HCT116 (cell line): ENCODE measurements around the gene CSN3. TPM values are rescaled to one million over a fixed set of nuclear protein-coding genes. Genes with fewer than 3 reads are reported as not detected.

Source experiments
- ATAC-seq: fragments of 200-7000 bp; cut with Tn5 transposase; 2 replicates; pipeline ENCODE4 v1.9.1; 2020; ENCODE audit warnings: mild to moderate bottlenecking, moderate library complexity
- BruUV-seq: library from RNA; stranded (reverse); fragments of 400-500 nt; replicated peaks from 2 replicates; lab custom pipeline; 2021; lab: Mats Ljungman, UMichigan
- CTCF ChIA-PET: fragments of 300-600 bp; sonication (Branson Sonifier 250); formaldehyde crosslinking; loops from one replicate; lab custom pipeline; 2021; ENCODE audit warnings: antibody characterized with exemption; lab: Charles Lee
- POLR2A ChIA-PET: fragments of 300-600, 350-600 bp; sonication (Branson Sonifier 250); formaldehyde crosslinking; loops from one replicate; lab custom pipeline; 2021; ENCODE audit warnings: antibody characterized with exemption; lab: Charles Lee
- RAD21 ChIA-PET, 2 experiments: fragments of 300-600 bp; sonication (Branson Sonifier 250); formaldehyde crosslinking; loops; one replicate each; lab custom pipeline; 2023; ENCODE audit warnings: low total read pairs in 2 of 2; ENCODE audit not compliant: uncharacterized antibody in 2 of 2, unreplicated experiment in 2 of 2, low non-redundant PET in 1 of 2; lab: Charles Lee
- DNase-seq: peaks from one replicate; pipeline ENCODE4 v3.0.0-alpha.2; 2010; ENCODE audit warnings: low read depth, low spot score
- H2AFZ ChIP-seq: fragments of 200-600 bp; shearing (Covaris generic), sonication (generic); 2 replicates; pipeline ENCODE4 v1.6.1; 2017; ENCODE audit warnings: low read depth, mixed run types, mixed read lengths, antibody characterized with exemption, low read length; ENCODE audit not compliant: poor library complexity, severe bottlenecking
- H3K27ac ChIP-seq: 2 replicates; pipeline ENCODE4 v1.5.1; 2012; ENCODE audit warnings: low read depth, low read length
- H3K27me3 ChIP-seq: fragments of 200-600 bp; sonication (generic); 2 replicates; pipeline ENCODE4 v1.6.1; 2016; ENCODE audit warnings: mixed run types, low read length, mixed read lengths; ENCODE audit not compliant: insufficient read depth
- H3K36me3 ChIP-seq, 2 experiments: fragments of 200-500 bp in 1 of 2; fragments of 200-600 bp in 1 of 2; sonication (Bioruptor generic) in 1 of 2; sonication (generic) in 1 of 2; 2 replicates each; pipeline versions ENCODE4 v1.5.1 to v1.6.1; 2014 to 2016; ENCODE audit warnings: low read length in 2 of 2, inconsistent platforms in 1 of 2, mixed read lengths in 1 of 2, mixed run types in 1 of 2; ENCODE audit not compliant: insufficient read depth in 2 of 2, control insufficient read depth in 1 of 2
- H3K4me1 ChIP-seq, 2 experiments: fragments of 200-600 bp in 1 of 2; sonication (generic) in 1 of 2; 2 replicates each; pipeline versions ENCODE4 v1.5.1 to v1.6.1; 2012 to 2017; ENCODE audit warnings: low read length in 2 of 2, inconsistent platforms in 1 of 2, mild to moderate bottlenecking in 1 of 2, mixed read lengths in 1 of 2, mixed run types in 1 of 2, moderate library complexity in 1 of 2; ENCODE audit not compliant: insufficient read depth in 2 of 2, control insufficient read depth in 1 of 2
- H3K4me2 ChIP-seq: fragments of 200-600 bp; sonication (generic); 2 replicates; pipeline ENCODE4 v1.6.1; 2017; ENCODE audit warnings: mixed run types, low read length, mixed read lengths
- H3K4me3 ChIP-seq, 2 experiments: fragments of 200-600 bp in 1 of 2; sonication (generic) in 1 of 2; replicated peaks in 1 of 2; 2 replicates each; pipeline ENCODE4 v1.5.1; 2011 to 2016; ENCODE audit warnings: low read length in 2 of 2, control low read depth in 1 of 2, low read depth in 1 of 2, mild to moderate bottlenecking in 1 of 2, mixed read lengths in 1 of 2, mixed run types in 1 of 2
- H3K79me2 ChIP-seq: fragments of 200-600 bp; sonication (generic); 2 replicates; pipeline ENCODE4 v1.6.1; 2017; ENCODE audit warnings: mild to moderate bottlenecking, mixed run types, low read length, moderate library complexity, mixed read lengths; ENCODE audit not compliant: insufficient read depth
- H3K9ac ChIP-seq: fragments of 200-600 bp; sonication (generic); 2 replicates; pipeline ENCODE4 v1.6.1; 2016; ENCODE audit warnings: low read length, mixed read lengths
- H3K9me2 ChIP-seq: fragments of 200-600 bp; sonication (generic), shearing (Covaris generic); 2 replicates; pipeline ENCODE4 v1.6.1; 2017; ENCODE audit warnings: mixed run types, mild to moderate bottlenecking, moderate library complexity; ENCODE audit not compliant: insufficient read depth
- H3K9me3 ChIP-seq, 2 experiments: fragments of 200-500 bp in 1 of 2; fragments of 200-600 bp in 1 of 2; sonication (Bioruptor generic) in 1 of 2; sonication (generic) in 1 of 2; 2 replicates each; pipeline ENCODE4 v1.6.1; 2014 to 2017; ENCODE audit warnings: low read length in 2 of 2, mixed read lengths in 2 of 2, inconsistent platforms in 1 of 2, low read depth in 1 of 2, mild to moderate bottlenecking in 1 of 2, mixed run types in 1 of 2, moderate library complexity in 1 of 2; ENCODE audit not compliant: control insufficient read depth in 1 of 2, insufficient read depth in 1 of 2
- H4K20me1 ChIP-seq: fragments of 200-600 bp; sonication (generic), shearing (Covaris generic); 2 replicates; pipeline ENCODE4 v1.6.1; 2017; ENCODE audit warnings: mixed run types, mild to moderate bottlenecking, moderate library complexity; ENCODE audit not compliant: insufficient read depth
- CBX3 ChIP-seq: IDR thresholded peaks from 2 replicates; pipeline ENCODE4 v1.6.1; 2012; ENCODE audit warnings: low read depth
- CEBPB ChIP-seq: IDR thresholded peaks from 2 replicates; pipeline ENCODE4 v1.6.1; 2012; ENCODE audit warnings: low read depth
- CTCF ChIP-seq, 3 experiments: fragments of 200-600 bp in 1 of 3; sonication (generic) in 1 of 3; IDR thresholded peaks in 2 of 3; conservative IDR thresholded peaks in 1 of 3; 2 replicates each; pipeline ENCODE4 v1.5.1; 2012 to 2017; ENCODE audit warnings: low read depth in 2 of 3, low read length in 2 of 3, antibody characterized with exemption in 1 of 3, borderline replicate concordance in 1 of 3, control low read depth in 1 of 3, mild to moderate bottlenecking in 1 of 3, mixed read lengths in 1 of 3, mixed run types in 1 of 3, moderate library complexity in 1 of 3; ENCODE audit not compliant: insufficient read depth in 1 of 3
- EGR1 ChIP-seq: IDR thresholded peaks from 2 replicates; pipeline ENCODE4 v1.6.1; 2012; ENCODE audit warnings: low read depth
- ELF1 ChIP-seq: IDR thresholded peaks from 2 replicates; pipeline ENCODE4 v1.6.1; 2012; ENCODE audit warnings: low read depth, borderline replicate concordance
- EZH2phosphoT487 ChIP-seq: fragments of 200-600 bp; IDR thresholded peaks from 2 replicates; pipeline ENCODE4 v1.6.1; 2018; ENCODE audit warnings: antibody characterized with exemption, borderline replicate concordance
- FOSL1 ChIP-seq: IDR thresholded peaks from 2 replicates; pipeline ENCODE4 v1.6.1; 2012; ENCODE audit warnings: low read depth
- JUND ChIP-seq: IDR thresholded peaks from 2 replicates; pipeline ENCODE4 v1.6.1; 2012
- POLR2A ChIP-seq: IDR thresholded peaks from 2 replicates; pipeline ENCODE4 v1.7.0; 2011; ENCODE audit warnings: borderline replicate concordance; ENCODE audit not compliant: insufficient read depth, insufficient read length; ENCODE audit errors: extremely low read depth
- POLR2AphosphoS5 ChIP-seq: IDR thresholded peaks from 2 replicates; pipeline ENCODE4 v1.6.1; 2011; ENCODE audit warnings: mild to moderate bottlenecking, low read depth, low read length, moderate library complexity
- RAD21 ChIP-seq: IDR thresholded peaks from 2 replicates; pipeline ENCODE4 v1.6.1; 2012; ENCODE audit warnings: low read depth, mild to moderate bottlenecking
- SIN3A ChIP-seq: IDR thresholded peaks from 2 replicates; pipeline ENCODE4 v1.6.1; 2012; ENCODE audit warnings: low read depth
- SP1 ChIP-seq: IDR thresholded peaks from 2 replicates; pipeline ENCODE4 v1.6.1; 2012; ENCODE audit warnings: low read depth
- TCF7L2 ChIP-seq: IDR thresholded peaks from 2 replicates; pipeline ENCODE4 v1.7.0; 2011; ENCODE audit warnings: borderline replicate concordance, inconsistent platforms; ENCODE audit not compliant: insufficient read depth, insufficient read length; ENCODE audit errors: extremely low read depth
- YY1 ChIP-seq: IDR thresholded peaks from 2 replicates; pipeline ENCODE4 v1.6.1; 2011; ENCODE audit warnings: low read length, low read depth, moderate library complexity, mild to moderate bottlenecking; ENCODE audit not compliant: insufficient replicate concordance; ENCODE audit errors: extremely low read depth
- ZBTB33 ChIP-seq: IDR thresholded peaks from 2 replicates; pipeline ENCODE4 v1.6.1; 2011; ENCODE audit warnings: mild to moderate bottlenecking, low read length, moderate library complexity; ENCODE audit not compliant: insufficient replicate concordance; ENCODE audit errors: extremely low read depth
- ZNF274 ChIP-seq: fragments of 200-500 bp; sonication (Bioruptor generic); IDR thresholded peaks from 2 replicates; pipeline ENCODE4 v1.6.1; 2014; ENCODE audit warnings: mild to moderate bottlenecking, low read depth, low read length, inconsistent platforms
- intact Hi-C: fragments of 100-400 bp; cut with micrococcal nuclease; formaldehyde crosslinking; loops from 2 replicates; pipeline ENCODE4 v1.10.0; 2022
- total RNA-seq: library from RNA; stranded (reverse); gene quantifications from one replicate; pipeline ENCODE4 v1.2.1, GENCODE V29; 2021; ENCODE audit not compliant: unreplicated experiment

Gene CSN3
- total RNA-seq, 1 experiment from 2014 or later = not detected

- intact Hi-C loops = no loop called here
- ChIA-PET RAD21 (no interaction called here), POLR2A (no interaction called here), CTCF (no interaction called here)
- TF ChIP-seq POLR2AphosphoS5 (no peak), POLR2A (no peak), EZH2phosphoT487 (no peak), SP1 (no peak), CEBPB (no peak), ZNF274 (no peak), ELF1 (no peak), FOSL1 (no peak), RAD21 (no peak), JUND (no peak), CBX3 (no peak)
- Histone ChIP-seq H3K4me2 (no peak overlapping the region), H3K79me2 (no peaks in the 10 kb centered on the region), H3K4me3 (no peak overlapping the region), H3K9me3 (no peaks in the 10 kb centered on the region), H3K9ac (no peak overlapping the region), H3K9me2 (no peaks in the 10 kb centered on the region), H3K36me3 (no peaks in the 10 kb centered on the region), H4K20me1 (no peaks in the 10 kb centered on the region), H2AFZ (no peak overlapping the region), H3K4me1 (no peaks in the 10 kb centered on the region), H3K27me3 (no peaks in the 10 kb centered on the region), H3K27ac (no peak overlapping the region)
- ATAC-seq (no peak), DNase-seq (no peak)
- no TSS peak for BruUV-seq
Observed at GRCh38 chr4:70243091-70243490, 694 bp downstream of the CSN3 start.

- H2AFZ ChIP-seq = no peak overlapping the region
- CTCF ChIA-PET = no interaction called here
- no TSS peak for BruUV-seq
Observed at GRCh38 chr4:70251250-70251944, 9.0 kb downstream of the CSN3 start.

More at GRCh38 chr4:70251250-70251944, 9.0 kb downstream of the CSN3 start:
- TF ChIP-seq JUND (no peak), EGR1 (no peak), YY1 (no peak), RAD21 (no peak), SIN3A (no peak), CTCF (IDR thresholded peaks at IDR 0.05 in 2 of 3, conservative IDR thresholded peaks at IDR 0.05 in 1 of 3; ENCODE audit: borderline replicate concordance in 1 of 3, insufficient read depth in 1 of 3, low read depth in 2 of 3, low read length in 2 of 3) (no peak), ZBTB33 (no peak), TCF7L2 (no peak)
- TF ChIP-seq, all 23 proteins: peak for 0
- Histone ChIP-seq H3K9me3 (no peaks in the 10 kb centered on the region), H3K27me3 (no peaks in the 10 kb centered on the region), H3K79me2 (no peaks in the 10 kb centered on the region), H3K36me3 (no peaks in the 10 kb centered on the region), H4K20me1 (no peaks in the 10 kb centered on the region), H3K4me2 (no peak overlapping the region), H3K9ac (no peak overlapping the region), H3K9me2 (no peaks in the 10 kb centered on the region), H3K27ac (no peak overlapping the region), H3K4me3 (no peak overlapping the region), H3K4me1 (no peaks in the 10 kb centered on the region)
- DNase-seq (no peak), ATAC-seq (no peak)
- ChIA-PET RAD21 (no interaction called here), POLR2A (no interaction called here)
- intact Hi-C loops = no loop called here
